ENCODE results near the gene SHPK.

DNA sequence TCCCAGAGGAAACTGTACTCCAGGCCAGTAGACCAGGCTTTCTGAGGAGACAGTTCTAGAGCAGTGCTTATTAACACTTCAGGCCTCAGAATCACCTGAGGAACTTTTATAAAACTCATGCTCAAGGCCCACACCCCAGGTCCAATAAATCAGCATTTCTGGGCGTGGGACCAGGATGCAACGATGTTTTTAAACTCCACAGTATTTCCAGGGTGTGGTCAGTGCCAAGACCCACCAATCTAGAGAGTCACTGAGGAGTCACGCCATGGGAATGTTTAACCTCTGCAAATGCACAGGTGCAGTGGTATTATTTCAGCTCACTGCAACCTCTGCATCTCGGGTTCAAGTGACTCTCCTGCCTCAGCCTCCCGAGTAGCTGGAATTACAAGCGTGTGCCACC, 22.9 kb downstream of the SHPK start:
- TF ChIP-seq, protein P1, sequence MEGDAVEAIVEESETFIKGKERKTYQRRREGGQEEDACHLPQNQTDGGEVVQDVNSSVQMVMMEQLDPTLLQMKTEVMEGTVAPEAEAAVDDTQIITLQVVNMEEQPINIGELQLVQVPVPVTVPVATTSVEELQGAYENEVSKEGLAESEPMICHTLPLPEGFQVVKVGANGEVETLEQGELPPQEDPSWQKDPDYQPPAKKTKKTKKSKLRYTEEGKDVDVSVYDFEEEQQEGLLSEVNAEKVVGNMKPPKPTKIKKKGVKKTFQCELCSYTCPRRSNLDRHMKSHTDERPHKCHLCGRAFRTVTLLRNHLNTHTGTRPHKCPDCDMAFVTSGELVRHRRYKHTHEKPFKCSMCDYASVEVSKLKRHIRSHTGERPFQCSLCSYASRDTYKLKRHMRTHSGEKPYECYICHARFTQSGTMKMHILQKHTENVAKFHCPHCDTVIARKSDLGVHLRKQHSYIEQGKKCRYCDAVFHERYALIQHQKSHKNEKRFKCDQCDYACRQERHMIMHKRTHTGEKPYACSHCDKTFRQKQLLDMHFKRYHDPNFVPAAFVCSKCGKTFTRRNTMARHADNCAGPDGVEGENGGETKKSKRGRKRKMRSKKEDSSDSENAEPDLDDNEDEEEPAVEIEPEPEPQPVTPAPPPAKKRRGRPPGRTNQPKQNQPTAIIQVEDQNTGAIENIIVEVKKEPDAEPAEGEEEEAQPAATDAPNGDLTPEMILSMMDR (IDR thresholded peaks at IDR 0.05; ENCODE audit: insufficient read depth, low read length), result no peak
- TF ChIP-seq SPI1 (IDR thresholded peaks at IDR 0.05; ENCODE audit: borderline replicate concordance, low read depth), result no peak
